ENCODE results near the gene MUL1. TPM values are rescaled to one million over a fixed set of nuclear protein-coding genes. Genes with fewer than 3 reads are reported as not detected.
A peak's percentile ranks its signal among the peaks of the same experiment; 100 is the strongest.

Gene MUL1, protein sequence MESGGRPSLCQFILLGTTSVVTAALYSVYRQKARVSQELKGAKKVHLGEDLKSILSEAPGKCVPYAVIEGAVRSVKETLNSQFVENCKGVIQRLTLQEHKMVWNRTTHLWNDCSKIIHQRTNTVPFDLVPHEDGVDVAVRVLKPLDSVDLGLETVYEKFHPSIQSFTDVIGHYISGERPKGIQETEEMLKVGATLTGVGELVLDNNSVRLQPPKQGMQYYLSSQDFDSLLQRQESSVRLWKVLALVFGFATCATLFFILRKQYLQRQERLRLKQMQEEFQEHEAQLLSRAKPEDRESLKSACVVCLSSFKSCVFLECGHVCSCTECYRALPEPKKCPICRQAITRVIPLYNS
- total RNA-seq (2022), result 23.4 and 29.9 TPM in 2 replicates
- percentile 77 among the genes with signal in this experiment for Bru-seq, nascent RNA
- percentile 71 among the genes with signal in this experiment for BruChase-seq, experiment 1, labeled RNA remaining after a 6-hour chase
- percentile 87 among the genes with signal in this experiment for BruChase-seq, experiment 2, labeled RNA remaining after a 2-hour chase
- long read RNA-seq, transcript MUL1-201 (4 exons, 2,438 nt), result major isoform, 130 of 136 reads
- long read RNA-seq, partial matches to known transcripts, result 1 of 136 reads
- long read RNA-seq, other reads (novel, unspliced or antisense), result 5 of 136 reads

DNA sequence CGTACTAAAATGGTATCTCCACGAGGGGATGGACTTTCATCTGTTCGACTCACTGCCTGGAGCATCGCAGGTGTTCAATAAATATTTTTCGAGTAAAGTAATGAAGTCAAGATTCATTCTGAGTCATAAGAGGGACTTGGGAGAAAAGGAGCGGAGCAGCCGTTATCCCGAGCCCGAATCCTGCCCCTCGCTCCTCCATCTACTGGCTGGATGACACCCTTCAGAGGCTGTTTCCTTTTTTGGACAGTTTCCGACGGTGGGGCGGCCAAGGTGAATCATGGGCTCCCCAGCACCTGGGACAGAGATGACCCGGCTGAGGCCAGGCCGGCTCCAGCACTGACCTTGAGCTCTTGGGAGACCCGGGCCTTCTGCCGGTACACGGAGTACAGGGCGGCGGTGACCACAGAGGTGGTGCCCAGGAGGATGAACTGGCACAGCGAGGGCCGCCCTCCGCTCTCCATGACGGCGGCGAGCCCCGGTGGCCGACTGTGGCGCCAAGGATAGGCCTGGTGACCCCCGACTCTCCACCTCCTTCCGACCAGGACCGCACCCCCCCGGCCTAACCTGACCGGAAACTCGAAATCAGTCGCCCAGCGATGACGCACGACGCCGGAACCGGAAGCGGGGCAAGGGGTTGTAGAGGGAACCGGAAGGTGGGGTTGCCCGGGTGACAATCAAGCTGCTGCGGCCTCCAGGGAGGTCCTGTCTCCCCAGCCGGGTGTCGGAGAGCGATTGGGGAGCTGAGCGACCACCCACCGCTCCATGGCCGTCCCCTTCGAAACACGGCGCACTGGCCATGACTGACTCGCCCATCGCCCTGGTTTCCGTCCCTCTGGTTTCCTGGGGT is at the start of gene MUL1:
MUL1 (minus strand) TSS at position 588 of the 847 bp plus-strand sequence; CDS start at position 461, 127 bp downstream.
- Mint-ChIP-seq H3K4me3 (ENCODE audit: unreplicated experiment) (peak within 1 kb of the TSS; percentile 89), H3K27me3 (ENCODE audit: insufficient read depth, unreplicated experiment) (no peaks in the 10 kb centered on the region), H3K9me3 (ENCODE audit: unreplicated experiment) (no peaks in the 10 kb centered on the region), H3K36me3 (ENCODE audit: insufficient read depth, unreplicated experiment) (peaks cover 17% of the 10 kb centered on the region), H3K27ac (ENCODE audit: low read depth, unreplicated experiment) (peak within 1 kb of the TSS; percentile 98), H3K4me1 (ENCODE audit: insufficient read depth, unreplicated experiment) (peaks cover 11% of the 10 kb centered on the region)
- BruUV-seq (replicated peaks), result TSS peak; percentile 65
- intact Hi-C loops (cut with micrococcal nuclease), result no loop called here
- DNase-seq (ENCODE audit: unreplicated experiment), result peak; percentile 90
- TF ChIP-seq CTCF (IDR thresholded peaks at IDR 0.05; ENCODE audit: unreplicated experiment), result no peak
- ChIA-PET CTCF (no interaction called here), POLR2A (interaction anchor here (0.6 to 2.0 kb wide), 17 partner anchors 8 to 685 kb away, joined by 3 to 13 read pairs (median 3); partner anchors contain the start of gene DDOST)

- POLR2A ChIA-PET, result no interaction called here
Observed at GRCh38 chr1:20555758-20556120, 47.8 kb upstream of the MUL1 start.

DNA sequence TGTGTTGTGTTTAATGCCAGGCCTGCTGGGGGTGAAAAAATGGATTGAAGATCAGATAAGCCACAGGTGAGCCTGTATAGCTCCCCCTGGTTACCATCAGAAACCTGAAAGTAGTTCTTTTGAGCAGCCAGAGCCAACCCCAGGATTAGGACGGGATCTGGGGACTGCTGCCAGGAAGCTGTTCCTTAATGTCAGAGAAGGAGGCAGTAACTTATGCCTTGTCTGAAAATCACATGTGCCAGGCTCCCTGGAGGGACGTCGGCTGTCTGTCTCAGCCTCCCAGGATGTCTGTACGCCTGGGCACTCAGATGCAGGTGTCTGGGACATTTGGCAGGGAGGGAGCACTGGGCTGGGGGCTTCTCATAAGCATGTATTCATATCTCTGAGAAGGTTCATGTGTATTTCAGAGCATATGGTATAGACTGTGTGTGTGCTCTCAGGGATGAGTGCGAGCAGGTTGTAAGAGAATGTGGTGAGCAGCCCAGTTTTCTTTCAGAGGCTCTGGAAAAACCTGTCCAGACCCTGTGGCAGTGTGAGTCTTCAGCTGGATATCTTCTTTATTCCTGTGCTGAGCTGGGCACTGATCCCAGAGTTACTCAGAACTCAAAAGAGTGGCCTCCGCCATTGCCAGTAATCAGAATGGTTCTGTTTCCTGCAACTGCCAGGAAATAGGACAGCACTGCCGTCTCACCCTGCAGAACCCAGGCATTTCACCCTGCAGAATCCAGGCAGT is 47.2 kb upstream of the MUL1 start:
- intact Hi-C loops (cut with micrococcal nuclease), result no loop called here
- no TSS peak for BruUV-seq (replicated peaks)
- DNase-seq (ENCODE audit: unreplicated experiment), result no peak
- CTCF ChIA-PET, result no interaction called here
- peaks cover 9% of the 10 kb centered on the region for H3K27me3 Mint-ChIP-seq (ENCODE audit: insufficient read depth, unreplicated experiment)
- H3K4me3 Mint-ChIP-seq (ENCODE audit: unreplicated experiment), result no peak overlapping the region
- no peaks in the 10 kb centered on the region for H3K4me1 Mint-ChIP-seq (ENCODE audit: insufficient read depth, unreplicated experiment)
- POLR2A ChIA-PET, result no interaction called here
- no peaks in the 10 kb centered on the region for H3K36me3 Mint-ChIP-seq (ENCODE audit: insufficient read depth, unreplicated experiment)
- no peaks in the 10 kb centered on the region for H3K9me3 Mint-ChIP-seq (ENCODE audit: unreplicated experiment)
- no peak for TF ChIP-seq CTCF (IDR thresholded peaks at IDR 0.05; ENCODE audit: unreplicated experiment)
- H3K27ac Mint-ChIP-seq (ENCODE audit: low read depth, unreplicated experiment), result no peak overlapping the region

More at GRCh38 chr1:20555758-20556120, 47.8 kb upstream of the MUL1 start:
- no peak for TF ChIP-seq CTCF (IDR thresholded peaks at IDR 0.05; ENCODE audit: unreplicated experiment)
- H3K27me3 Mint-ChIP-seq (ENCODE audit: insufficient read depth, unreplicated experiment), result peaks cover 9% of the 10 kb centered on the region
- H3K4me3 Mint-ChIP-seq (ENCODE audit: unreplicated experiment), result no peak overlapping the region
- H3K36me3 Mint-ChIP-seq (ENCODE audit: insufficient read depth, unreplicated experiment), result no peaks in the 10 kb centered on the region
- H3K4me1 Mint-ChIP-seq (ENCODE audit: insufficient read depth, unreplicated experiment), result no peaks in the 10 kb centered on the region
- no TSS peak for BruUV-seq (replicated peaks)
- no peak overlapping the region for H3K27ac Mint-ChIP-seq (ENCODE audit: low read depth, unreplicated experiment)
- no peak for DNase-seq (ENCODE audit: unreplicated experiment)
- intact Hi-C loops (cut with micrococcal nuclease), result no loop called here
- CTCF ChIA-PET, result no interaction called here
- H3K9me3 Mint-ChIP-seq (ENCODE audit: unreplicated experiment), result no peaks in the 10 kb centered on the region
